Measurements from ENCODE around the gene CDH12.
A peak's percentile ranks its signal among the peaks of the same experiment; 100 is the strongest.
"Not testable (repeated sequence)": the region's sequence is repeated elsewhere in the genome, so short reads cannot be mapped to it uniquely, and the experiment has no call there.

CDH12 gene

DNA sequence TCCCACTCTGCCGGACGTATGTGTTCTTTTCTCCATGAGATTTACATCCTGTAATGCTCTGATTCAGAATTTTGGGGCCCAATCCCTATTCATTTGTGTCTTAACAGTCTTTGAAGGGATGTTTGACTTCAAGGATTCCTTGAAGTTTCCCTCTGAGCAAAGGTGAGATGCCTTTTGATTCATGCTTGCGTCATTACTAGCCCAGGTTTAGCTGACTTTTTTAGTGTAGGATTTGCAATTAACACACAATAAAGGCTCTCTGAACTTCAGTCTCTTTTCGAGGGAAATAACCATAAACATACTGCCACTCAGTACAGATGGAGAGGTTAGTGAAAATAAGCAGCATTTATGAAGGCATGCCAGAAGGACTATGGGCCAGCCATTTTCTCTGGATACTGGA is 842.3 kb downstream of the CDH12 start:
- DNase-seq (ENCODE audit: low spot score) = not testable (repeated sequence)

DNA sequence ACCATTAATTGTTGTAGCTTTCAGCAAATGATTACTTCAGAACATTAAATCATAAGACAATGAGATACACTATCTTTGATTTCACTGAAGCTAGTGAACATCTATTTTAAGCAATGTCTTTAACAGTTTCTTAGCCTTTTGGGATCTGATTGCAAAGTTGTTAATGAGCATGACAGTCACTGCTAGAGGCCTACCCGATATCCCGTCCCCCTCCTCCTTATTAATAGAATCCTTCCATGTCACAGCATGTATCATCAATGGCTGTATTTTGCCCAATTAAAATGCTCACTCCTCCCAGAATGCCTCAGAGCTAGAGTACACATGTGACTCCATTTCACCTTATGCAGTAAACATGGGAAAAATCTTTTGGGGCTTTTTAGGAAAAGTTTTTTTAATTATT is 852.0 kb downstream of the CDH12 start:
- not testable (repeated sequence) for DNase-seq (ENCODE audit: low spot score)

- DNase-seq (ENCODE audit: low spot score) = not testable (repeated sequence)
These were observed 867.3 kb downstream of the CDH12 start for GRCh38 chr5:21985799-21986198.

DNA sequence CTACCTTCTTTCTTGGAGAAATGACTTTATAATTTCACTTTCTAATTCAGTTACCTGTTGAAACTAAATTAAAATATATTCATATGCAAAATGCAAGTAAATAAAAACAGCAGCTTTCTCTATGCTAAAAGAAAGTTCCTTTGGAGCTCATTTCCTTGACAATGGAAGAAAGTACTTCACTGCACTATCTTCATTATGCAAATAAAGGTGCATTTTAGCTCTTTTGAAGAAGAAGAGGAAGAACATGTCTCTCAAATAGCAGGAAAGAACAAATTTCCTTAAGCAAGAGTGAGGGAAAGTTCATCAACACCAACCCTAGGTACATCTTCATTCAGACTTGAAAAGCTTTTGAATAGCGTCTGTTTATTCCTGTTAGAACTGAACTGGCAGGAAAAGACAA is 901.6 kb downstream of the CDH12 start:
- not testable (repeated sequence) for DNase-seq (ENCODE audit: low spot score)

GRCh38 chr5:21931116-21931515 is 922.0 kb downstream of the CDH12 start:
- DNase-seq (ENCODE audit: low spot score) = no peak

DNA sequence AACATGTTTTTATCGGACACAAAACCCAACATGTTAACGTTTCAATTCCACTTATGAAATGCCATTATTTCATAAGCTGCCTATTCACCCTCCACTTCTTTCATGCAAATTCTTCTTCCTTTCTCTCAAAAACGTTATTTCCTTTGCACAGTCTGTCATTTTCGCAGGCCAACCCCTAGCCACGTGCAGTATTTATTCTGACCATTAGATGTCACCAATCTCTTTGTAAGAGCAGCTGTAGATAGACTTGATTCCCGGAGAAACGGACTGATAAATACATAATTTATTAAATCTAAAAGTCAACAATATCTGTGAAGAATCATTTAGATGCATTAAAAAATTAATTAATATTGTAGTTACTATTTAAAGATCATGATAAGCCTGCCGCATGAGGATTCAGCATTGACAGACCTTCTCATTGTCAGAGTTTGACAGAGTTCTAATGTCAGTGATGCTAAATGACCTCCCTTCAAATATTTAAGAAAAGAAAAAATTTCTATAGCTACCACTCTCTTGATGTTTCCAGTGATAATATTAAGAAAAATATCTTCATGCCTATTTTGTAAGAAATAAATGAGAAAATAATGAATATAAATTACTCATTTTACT is 933.6 kb downstream of the CDH12 start:
- peak; percentile 33 for DNase-seq (ENCODE audit: low spot score)

GRCh38 chr5:21918451-21918850 is 934.7 kb downstream of the CDH12 start:
- DNase-seq (ENCODE audit: low spot score) = no peak

- DNase-seq (ENCODE audit: low spot score) = no peak
These were observed 942.4 kb downstream of the CDH12 start for GRCh38 chr5:21910731-21911130.

DNA sequence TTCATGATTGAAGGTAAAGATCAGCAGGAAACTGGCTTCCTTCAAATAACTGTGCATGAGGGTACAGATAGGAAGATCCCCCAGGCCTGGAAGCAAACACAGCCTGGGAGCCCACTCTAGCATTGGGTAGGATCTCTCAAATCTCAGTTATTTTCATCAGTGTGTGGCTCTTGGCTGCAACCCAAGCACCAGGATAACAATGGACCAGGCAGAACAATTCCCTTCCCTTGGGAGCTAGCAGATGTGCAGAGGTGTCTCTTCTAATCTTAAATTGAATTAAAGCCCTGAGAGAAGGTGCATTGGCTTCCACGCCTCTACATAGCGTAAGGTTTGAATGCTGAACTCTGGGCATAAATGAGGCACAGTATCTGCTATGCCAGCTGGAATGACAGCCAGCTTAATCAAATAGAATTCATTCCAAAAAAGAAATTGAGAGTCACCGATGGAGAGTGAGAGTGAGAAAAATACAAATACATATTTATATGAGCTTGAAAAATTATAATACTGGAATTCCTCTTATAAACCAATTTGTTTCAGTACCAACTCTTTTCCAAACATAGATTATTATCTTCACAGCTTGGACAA is 957.3 kb downstream of the CDH12 start:
- DNase-seq (ENCODE audit: low spot score) = no peak

DNA sequence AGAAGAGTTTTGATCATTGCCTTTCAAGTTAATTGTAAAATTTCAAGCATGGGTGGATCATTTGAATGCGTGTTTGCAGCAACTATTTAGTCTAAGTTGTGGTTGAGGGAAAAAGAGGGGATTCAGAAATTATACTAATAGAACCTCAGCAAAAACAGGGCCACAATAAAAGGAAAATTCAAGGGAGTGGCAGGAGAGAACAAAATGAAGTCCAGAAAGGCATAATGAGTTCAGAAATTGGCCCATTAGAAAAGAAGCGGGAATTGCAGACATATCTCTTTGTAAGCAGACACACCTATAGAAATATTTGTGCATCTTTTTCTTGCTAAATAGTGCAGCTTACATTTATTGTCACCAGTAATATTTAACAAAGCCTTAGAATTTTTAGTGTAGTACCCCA is 960.0 kb downstream of the CDH12 start:
- no peak for DNase-seq (ENCODE audit: low spot score)

GRCh38 chr5:21889581-21889980 is 963.6 kb downstream of the CDH12 start:
- no peak for DNase-seq (ENCODE audit: low spot score)

DNA sequence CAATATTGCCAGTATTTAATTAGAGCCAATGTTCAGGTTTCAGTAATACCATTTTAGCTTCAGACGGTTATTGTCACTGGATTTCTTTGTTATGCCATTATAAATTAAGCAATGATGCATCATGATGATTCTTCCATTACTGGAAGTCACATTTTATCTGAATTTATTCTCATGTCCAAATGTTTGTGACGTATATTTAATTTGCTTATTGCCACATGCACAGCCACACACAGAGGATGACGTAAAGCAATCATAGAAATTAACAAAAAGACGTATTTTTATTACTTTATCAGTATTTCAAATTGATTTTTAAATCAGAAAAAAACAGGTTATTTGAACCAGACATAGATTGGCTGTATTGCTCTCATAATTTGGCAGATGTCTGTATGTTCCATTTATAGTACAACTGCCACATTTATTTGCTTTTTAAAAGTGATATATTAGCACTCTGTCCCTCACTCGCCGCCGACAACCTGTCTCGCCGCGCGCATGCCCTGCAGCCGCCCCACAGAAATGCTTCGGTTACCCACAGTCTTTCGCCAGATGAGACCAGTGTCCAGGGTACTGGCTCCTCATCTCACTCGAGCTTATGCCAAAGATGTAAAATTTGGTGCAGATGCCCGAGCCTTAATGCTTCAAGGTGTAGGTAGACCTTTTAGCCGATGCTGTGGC is 970.9 kb downstream of the CDH12 start:
- no peak for DNase-seq (ENCODE audit: low spot score)

DNA sequence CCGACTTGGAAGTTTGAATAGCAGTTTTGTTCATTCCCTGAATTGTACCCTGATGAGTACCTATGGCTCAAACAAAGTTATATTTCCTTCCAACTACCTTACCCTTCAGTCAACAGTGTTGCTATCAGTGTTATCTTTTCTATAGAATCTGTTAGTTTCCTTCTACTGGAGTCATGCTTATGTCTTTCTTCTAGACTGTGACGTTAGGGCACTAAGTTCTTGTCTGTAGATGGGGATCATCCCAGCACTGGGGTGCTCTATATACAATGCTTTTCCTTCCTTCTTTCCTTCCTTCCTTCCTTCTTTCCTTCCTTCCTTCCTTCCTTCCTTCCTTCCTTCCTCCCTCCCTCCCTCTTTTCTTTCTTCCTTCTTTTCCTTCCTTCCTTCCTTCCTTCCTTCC is 973.0 kb downstream of the CDH12 start:
- DNase-seq (ENCODE audit: low spot score) = no peak

- no peak for DNase-seq (ENCODE audit: low spot score)
These were observed 990.2 kb downstream of the CDH12 start for GRCh38 chr5:21862986-21863385.

DNA sequence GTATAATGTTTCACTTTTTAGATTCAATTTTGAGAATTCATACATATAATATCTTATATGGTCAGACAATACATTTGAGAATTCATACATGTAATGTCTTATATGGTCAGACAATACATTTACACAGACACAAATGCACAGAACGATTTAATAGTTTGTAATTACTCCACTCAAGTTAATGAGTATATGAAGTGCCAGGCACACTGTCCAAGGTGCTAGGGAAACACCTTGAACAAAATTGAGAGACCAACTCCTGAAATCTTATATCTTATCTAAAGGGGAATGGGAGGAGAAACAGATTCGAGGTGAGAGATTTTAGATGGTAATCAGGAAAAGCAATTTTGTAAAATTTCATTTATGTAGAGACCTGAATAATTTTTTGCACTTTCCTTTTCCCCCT is 994.7 kb downstream of the CDH12 start:
- no peak for DNase-seq (ENCODE audit: low spot score)

DNA sequence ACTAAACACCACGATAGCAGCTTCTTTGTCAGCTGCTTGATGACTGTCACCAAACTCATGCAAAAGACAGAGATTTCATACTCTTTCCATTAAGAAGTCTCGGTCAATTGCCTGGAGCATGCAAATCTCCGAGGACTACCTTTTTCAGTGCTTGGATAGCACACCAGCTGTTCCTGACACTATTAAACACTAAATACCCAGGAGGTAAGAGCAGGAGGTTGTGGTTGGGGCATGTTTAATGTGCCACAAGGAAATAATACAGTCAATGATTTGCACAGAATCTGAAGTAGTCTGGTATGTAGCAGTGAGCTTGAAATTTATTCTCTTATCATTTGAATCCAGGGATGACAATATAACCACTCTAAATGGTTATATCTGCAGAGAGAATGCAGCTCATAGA is 996.2 kb downstream of the CDH12 start:
- DNase-seq (ENCODE audit: low spot score) = no peak

- no peak for DNase-seq (ENCODE audit: low spot score)
These were observed 1005.8 kb downstream of the CDH12 start for GRCh38 chr5:21847300-21847699.

DNA sequence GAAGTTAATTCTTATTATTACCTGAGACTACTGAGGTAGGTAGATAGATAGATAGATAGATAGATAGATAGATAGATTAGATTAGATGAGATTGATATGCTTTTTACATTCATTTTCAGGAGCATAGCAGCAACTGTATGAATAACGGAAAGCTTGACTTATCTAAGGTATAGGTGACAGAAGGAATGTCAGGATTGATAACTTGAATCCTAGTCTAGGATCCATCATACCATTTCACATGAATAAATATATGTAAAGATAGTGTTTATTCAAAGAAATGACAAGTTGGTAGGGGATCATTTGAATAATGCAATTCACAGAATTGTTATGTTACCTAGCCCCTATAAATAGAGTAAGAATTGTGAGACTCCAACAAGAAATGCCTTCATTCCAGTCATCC is 1008.2 kb downstream of the CDH12 start:
- no peak for DNase-seq (ENCODE audit: low spot score)

- DNase-seq (ENCODE audit: low spot score) = no peak
These were observed 1018.3 kb downstream of the CDH12 start for GRCh38 chr5:21834863-21835262.

GRCh38 chr5:21831145-21831787 is 1021.9 kb downstream of the CDH12 start:
- DNase-seq (ENCODE audit: low spot score) = no peak

- DNase-seq (ENCODE audit: low spot score) = no peak
These were observed 1026.3 kb downstream of the CDH12 start for GRCh38 chr5:21826884-21827283.

GRCh38 chr5:21823588-21823987 is 1029.6 kb downstream of the CDH12 start:
- DNase-seq (ENCODE audit: low spot score) = no peak

GRCh38 chr5:21823076-21823574 is 1030.0 kb downstream of the CDH12 start:
- no peak for DNase-seq (ENCODE audit: low spot score)

Measured in LoVo (cell line).